HCT116 (cell line): Measurements from ENCODE around the gene TAF11L2. TPM values are rescaled to one million over a fixed set of nuclear protein-coding genes. Genes with fewer than 3 reads are reported as not detected.
"Not testable (repeated sequence)": the region's sequence is repeated elsewhere in the genome, so short reads cannot be mapped to it uniquely, and the experiment has no call there.

ENCODE experiments used
- ATAC-seq: fragments of 200-7000 bp; cut with Tn5 transposase; 2 replicates; pipeline ENCODE4 v1.9.1; 2020; ENCODE audit warnings: mild to moderate bottlenecking, moderate library complexity
- BruUV-seq: library from RNA; stranded (reverse); fragments of 400-500 nt; replicated peaks from 2 replicates; lab custom pipeline; 2021; lab: Mats Ljungman, UMichigan
- CTCF ChIA-PET: fragments of 300-600 bp; sonication (Branson Sonifier 250); formaldehyde crosslinking; loops from one replicate; lab custom pipeline; 2021; ENCODE audit warnings: antibody characterized with exemption; lab: Charles Lee
- POLR2A ChIA-PET: fragments of 300-600, 350-600 bp; sonication (Branson Sonifier 250); formaldehyde crosslinking; loops from one replicate; lab custom pipeline; 2021; ENCODE audit warnings: antibody characterized with exemption; lab: Charles Lee
- RAD21 ChIA-PET, 2 experiments: fragments of 300-600 bp; sonication (Branson Sonifier 250); formaldehyde crosslinking; loops; one replicate each; lab custom pipeline; 2023; ENCODE audit warnings: low total read pairs in 2 of 2; ENCODE audit not compliant: uncharacterized antibody in 2 of 2, unreplicated experiment in 2 of 2, low non-redundant PET in 1 of 2; lab: Charles Lee
- DNase-seq: peaks from one replicate; pipeline ENCODE4 v3.0.0-alpha.2; 2010; ENCODE audit warnings: low read depth, low spot score
- H2AFZ ChIP-seq: fragments of 200-600 bp; shearing (Covaris generic), sonication (generic); 2 replicates; pipeline ENCODE4 v1.6.1; 2017; ENCODE audit warnings: low read depth, mixed run types, mixed read lengths, antibody characterized with exemption, low read length; ENCODE audit not compliant: poor library complexity, severe bottlenecking
- H3K27ac ChIP-seq: 2 replicates; pipeline ENCODE4 v1.5.1; 2012; ENCODE audit warnings: low read depth, low read length
- H3K27me3 ChIP-seq: fragments of 200-600 bp; sonication (generic); 2 replicates; pipeline ENCODE4 v1.6.1; 2016; ENCODE audit warnings: mixed run types, low read length, mixed read lengths; ENCODE audit not compliant: insufficient read depth
- H3K36me3 ChIP-seq, 2 experiments: fragments of 200-500 bp in 1 of 2; fragments of 200-600 bp in 1 of 2; sonication (Bioruptor generic) in 1 of 2; sonication (generic) in 1 of 2; 2 replicates each; pipeline versions ENCODE4 v1.5.1 to v1.6.1; 2014 to 2016; ENCODE audit warnings: low read length in 2 of 2, inconsistent platforms in 1 of 2, mixed read lengths in 1 of 2, mixed run types in 1 of 2; ENCODE audit not compliant: insufficient read depth in 2 of 2, control insufficient read depth in 1 of 2
- H3K4me1 ChIP-seq, 2 experiments: fragments of 200-600 bp in 1 of 2; sonication (generic) in 1 of 2; 2 replicates each; pipeline versions ENCODE4 v1.5.1 to v1.6.1; 2012 to 2017; ENCODE audit warnings: low read length in 2 of 2, inconsistent platforms in 1 of 2, mild to moderate bottlenecking in 1 of 2, mixed read lengths in 1 of 2, mixed run types in 1 of 2, moderate library complexity in 1 of 2; ENCODE audit not compliant: insufficient read depth in 2 of 2, control insufficient read depth in 1 of 2
- H3K4me2 ChIP-seq: fragments of 200-600 bp; sonication (generic); 2 replicates; pipeline ENCODE4 v1.6.1; 2017; ENCODE audit warnings: mixed run types, low read length, mixed read lengths
- H3K4me3 ChIP-seq, 2 experiments: fragments of 200-600 bp in 1 of 2; sonication (generic) in 1 of 2; replicated peaks in 1 of 2; 2 replicates each; pipeline ENCODE4 v1.5.1; 2011 to 2016; ENCODE audit warnings: low read length in 2 of 2, control low read depth in 1 of 2, low read depth in 1 of 2, mild to moderate bottlenecking in 1 of 2, mixed read lengths in 1 of 2, mixed run types in 1 of 2
- H3K79me2 ChIP-seq: fragments of 200-600 bp; sonication (generic); 2 replicates; pipeline ENCODE4 v1.6.1; 2017; ENCODE audit warnings: mild to moderate bottlenecking, mixed run types, low read length, moderate library complexity, mixed read lengths; ENCODE audit not compliant: insufficient read depth
- H3K9ac ChIP-seq: fragments of 200-600 bp; sonication (generic); 2 replicates; pipeline ENCODE4 v1.6.1; 2016; ENCODE audit warnings: low read length, mixed read lengths
- H3K9me2 ChIP-seq: fragments of 200-600 bp; sonication (generic), shearing (Covaris generic); 2 replicates; pipeline ENCODE4 v1.6.1; 2017; ENCODE audit warnings: mixed run types, mild to moderate bottlenecking, moderate library complexity; ENCODE audit not compliant: insufficient read depth
- H3K9me3 ChIP-seq, 2 experiments: fragments of 200-500 bp in 1 of 2; fragments of 200-600 bp in 1 of 2; sonication (Bioruptor generic) in 1 of 2; sonication (generic) in 1 of 2; 2 replicates each; pipeline ENCODE4 v1.6.1; 2014 to 2017; ENCODE audit warnings: low read length in 2 of 2, mixed read lengths in 2 of 2, inconsistent platforms in 1 of 2, low read depth in 1 of 2, mild to moderate bottlenecking in 1 of 2, mixed run types in 1 of 2, moderate library complexity in 1 of 2; ENCODE audit not compliant: control insufficient read depth in 1 of 2, insufficient read depth in 1 of 2
- H4K20me1 ChIP-seq: fragments of 200-600 bp; sonication (generic), shearing (Covaris generic); 2 replicates; pipeline ENCODE4 v1.6.1; 2017; ENCODE audit warnings: mixed run types, mild to moderate bottlenecking, moderate library complexity; ENCODE audit not compliant: insufficient read depth
- TCF7L2 ChIP-seq: IDR thresholded peaks from 2 replicates; pipeline ENCODE4 v1.7.0; 2011; ENCODE audit warnings: borderline replicate concordance, inconsistent platforms; ENCODE audit not compliant: insufficient read depth, insufficient read length; ENCODE audit errors: extremely low read depth
- YY1 ChIP-seq: IDR thresholded peaks from 2 replicates; pipeline ENCODE4 v1.6.1; 2011; ENCODE audit warnings: low read length, low read depth, moderate library complexity, mild to moderate bottlenecking; ENCODE audit not compliant: insufficient replicate concordance; ENCODE audit errors: extremely low read depth
- ZFX ChIP-seq: fragments of 450-650 bp; IDR thresholded peaks from 2 replicates; pipeline ENCODE4 v1.6.1; 2017
- intact Hi-C: fragments of 100-400 bp; cut with micrococcal nuclease; formaldehyde crosslinking; loops from 2 replicates; pipeline ENCODE4 v1.10.0; 2022
- total RNA-seq: library from RNA; stranded (reverse); gene quantifications from one replicate; pipeline ENCODE4 v1.2.1, GENCODE V29; 2021; ENCODE audit not compliant: unreplicated experiment
- TF ChIP-seq, protein P1 (sequence below): IDR thresholded peaks from 2 replicates; pipeline ENCODE4 v1.6.1; 2012

Gene TAF11L2
- total RNA-seq, 1 experiment from 2014 or later, result not detected

DNA sequence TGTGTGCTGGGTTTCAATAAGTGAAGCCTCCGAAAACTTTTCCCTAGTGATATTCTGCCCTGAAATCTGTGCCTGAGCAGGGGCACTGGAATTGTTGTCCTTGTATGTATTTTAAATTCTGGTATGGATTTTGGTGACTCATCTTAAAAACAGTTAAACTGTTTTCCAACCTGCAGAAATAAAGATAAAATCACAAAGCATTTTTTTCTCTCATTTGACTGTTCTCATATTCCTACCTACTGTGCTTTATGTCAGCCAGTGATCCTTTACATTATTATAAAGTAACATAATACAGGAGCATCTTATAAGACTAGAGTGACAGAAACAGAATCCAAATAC, 10.9 kb upstream of the TAF11L2 start:
- intact Hi-C loops, result no loop called here
- Histone ChIP-seq H3K9ac (no peak overlapping the region), H3K9me3 (no peaks in the 10 kb centered on the region), H3K36me3 (no peaks in the 10 kb centered on the region), H2AFZ (no peak overlapping the region), H3K79me2 (no peaks in the 10 kb centered on the region), H3K4me3 (no peak overlapping the region), H3K27me3 (no peaks in the 10 kb centered on the region), H3K27ac (no peak overlapping the region), H3K4me1 (no peaks in the 10 kb centered on the region), H3K4me2 (no peak overlapping the region), H4K20me1 (no peaks in the 10 kb centered on the region), H3K9me2 (no peaks in the 10 kb centered on the region)
- CTCF ChIA-PET, result no interaction called here
- TF ChIP-seq YY1, result no peak
- no peak for TF ChIP-seq ZFX
- TF ChIP-seq, protein P1, sequence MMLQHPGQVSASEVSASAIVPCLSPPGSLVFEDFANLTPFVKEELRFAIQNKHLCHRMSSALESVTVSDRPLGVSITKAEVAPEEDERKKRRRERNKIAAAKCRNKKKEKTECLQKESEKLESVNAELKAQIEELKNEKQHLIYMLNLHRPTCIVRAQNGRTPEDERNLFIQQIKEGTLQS, result no peak
- TF ChIP-seq TCF7L2, result no peak
- RAD21 ChIA-PET, result no interaction called here
- ATAC-seq (no peak), DNase-seq (no peak)
- POLR2A ChIA-PET, result no interaction called here
- no TSS peak for BruUV-seq

DNA sequence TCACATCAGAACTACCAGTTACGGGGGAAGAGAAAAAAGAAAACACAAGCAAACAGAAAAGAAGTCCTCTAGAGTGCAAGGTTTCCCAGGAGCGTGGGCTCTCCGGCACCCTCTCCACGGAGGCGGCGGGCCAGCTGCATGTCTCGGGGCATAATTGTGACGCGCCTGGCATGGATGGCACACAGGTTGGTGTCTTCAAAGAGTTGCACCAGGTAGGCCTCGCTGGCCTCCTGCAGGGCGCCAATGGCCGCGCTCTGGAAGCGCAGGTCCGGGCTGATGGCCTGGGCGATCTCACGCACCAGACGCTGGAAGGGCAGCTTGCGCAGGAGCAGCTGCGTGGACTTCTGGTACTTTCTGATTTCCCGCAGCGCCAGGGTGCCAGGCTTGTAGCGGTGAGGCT, 6.8 kb upstream of the TAF11L2 start:
- H3K9ac ChIP-seq, DNase-seq, RAD21 ChIA-PET, BruUV-seq, POLR2A ChIA-PET, H3K27ac ChIP-seq, H3K9me2 ChIP-seq, H3K79me2 ChIP-seq, CTCF ChIA-PET, H3K4me3 ChIP-seq, intact Hi-C loops, ATAC-seq, H3K36me3 ChIP-seq, H4K20me1 ChIP-seq, H3K4me2 ChIP-seq, H2AFZ ChIP-seq, H3K27me3 ChIP-seq, H3K4me1 ChIP-seq, H3K9me3 ChIP-seq: not testable (repeated sequence)
